GM06990 (cell line): ENCODE measurements around the gene DACT1.

Source experiments
- DNase-seq: peaks from one replicate; pipeline ENCODE4 v3.0.0-alpha.2; 2011; ENCODE audit not compliant: insufficient read length; ENCODE audit errors: extremely low read depth
- H3K27me3 ChIP-seq: replicated peaks from 2 replicates; pipeline ENCODE4 v1.6.0; 2011; ENCODE audit warnings: low read length; ENCODE audit not compliant: control insufficient read depth, insufficient read depth
- H3K36me3 ChIP-seq: 2 replicates; pipeline ENCODE4 v1.5.1; 2011; ENCODE audit warnings: low read length; ENCODE audit not compliant: control insufficient read depth, insufficient read depth
- H3K4me3 ChIP-seq: replicated peaks from 2 replicates; pipeline ENCODE4 v1.5.1; 2011; ENCODE audit warnings: low read depth, mild to moderate bottlenecking, control low read depth, low read length
- TF ChIP-seq, protein P1 (sequence below): IDR thresholded peaks from 2 replicates; pipeline ENCODE4 v1.5.1; 2011; ENCODE audit warnings: low read length, control low read depth, mild to moderate bottlenecking, inconsistent platforms; ENCODE audit not compliant: insufficient read depth, poor library complexity, severe bottlenecking

DACT1 gene

DNA sequence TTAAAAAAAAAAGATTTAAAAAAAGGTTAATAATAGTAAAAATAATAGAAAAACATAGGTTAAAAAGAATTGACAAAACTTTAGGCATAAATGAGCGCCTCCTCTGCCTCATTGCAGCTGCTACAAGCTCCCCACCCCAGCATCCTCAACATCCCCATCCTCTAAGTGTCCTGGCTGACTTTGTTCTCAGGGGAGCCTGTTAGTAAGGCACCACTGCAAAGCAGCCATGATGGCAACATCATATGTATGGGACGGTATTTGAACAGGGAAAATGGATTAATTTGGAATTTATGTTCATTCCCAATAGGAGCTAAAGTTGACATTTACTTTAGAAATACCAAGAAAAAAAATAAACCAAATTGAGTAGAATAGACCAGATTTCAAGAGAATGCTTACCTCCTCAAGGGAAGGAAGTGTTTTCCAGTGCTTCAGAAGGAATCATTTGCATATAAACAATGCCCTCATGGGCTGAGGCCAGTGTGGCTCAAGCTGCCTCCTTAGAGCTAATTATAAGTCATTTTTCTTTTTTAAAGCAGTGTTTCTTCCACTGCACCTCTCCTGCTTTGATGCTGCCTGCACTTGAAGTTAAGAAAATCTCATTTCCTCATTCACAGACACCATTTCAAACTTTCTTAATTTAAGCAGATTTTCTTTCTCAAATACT, 59.6 kb downstream of the DACT1 start:
- no peaks in the 10 kb centered on the region for H3K36me3 ChIP-seq
- no peak overlapping the region for H3K4me3 ChIP-seq
- no peaks in the 10 kb centered on the region for H3K27me3 ChIP-seq
- TF ChIP-seq, protein P1, sequence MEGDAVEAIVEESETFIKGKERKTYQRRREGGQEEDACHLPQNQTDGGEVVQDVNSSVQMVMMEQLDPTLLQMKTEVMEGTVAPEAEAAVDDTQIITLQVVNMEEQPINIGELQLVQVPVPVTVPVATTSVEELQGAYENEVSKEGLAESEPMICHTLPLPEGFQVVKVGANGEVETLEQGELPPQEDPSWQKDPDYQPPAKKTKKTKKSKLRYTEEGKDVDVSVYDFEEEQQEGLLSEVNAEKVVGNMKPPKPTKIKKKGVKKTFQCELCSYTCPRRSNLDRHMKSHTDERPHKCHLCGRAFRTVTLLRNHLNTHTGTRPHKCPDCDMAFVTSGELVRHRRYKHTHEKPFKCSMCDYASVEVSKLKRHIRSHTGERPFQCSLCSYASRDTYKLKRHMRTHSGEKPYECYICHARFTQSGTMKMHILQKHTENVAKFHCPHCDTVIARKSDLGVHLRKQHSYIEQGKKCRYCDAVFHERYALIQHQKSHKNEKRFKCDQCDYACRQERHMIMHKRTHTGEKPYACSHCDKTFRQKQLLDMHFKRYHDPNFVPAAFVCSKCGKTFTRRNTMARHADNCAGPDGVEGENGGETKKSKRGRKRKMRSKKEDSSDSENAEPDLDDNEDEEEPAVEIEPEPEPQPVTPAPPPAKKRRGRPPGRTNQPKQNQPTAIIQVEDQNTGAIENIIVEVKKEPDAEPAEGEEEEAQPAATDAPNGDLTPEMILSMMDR = no peak
- DNase-seq = no peak
